ENCODE measurements around the gene LARP1B. TPM values are rescaled to one million over a fixed set of nuclear protein-coding genes. Genes with fewer than 3 reads are reported as not detected.
"Not testable (repeated sequence)": the region's sequence is repeated elsewhere in the genome, so short reads cannot be mapped to it uniquely, and the experiment has no call there.

Gene LARP1B
- total RNA-seq, 1 experiment from 2014 or later = 16.4 TPM

DNA sequence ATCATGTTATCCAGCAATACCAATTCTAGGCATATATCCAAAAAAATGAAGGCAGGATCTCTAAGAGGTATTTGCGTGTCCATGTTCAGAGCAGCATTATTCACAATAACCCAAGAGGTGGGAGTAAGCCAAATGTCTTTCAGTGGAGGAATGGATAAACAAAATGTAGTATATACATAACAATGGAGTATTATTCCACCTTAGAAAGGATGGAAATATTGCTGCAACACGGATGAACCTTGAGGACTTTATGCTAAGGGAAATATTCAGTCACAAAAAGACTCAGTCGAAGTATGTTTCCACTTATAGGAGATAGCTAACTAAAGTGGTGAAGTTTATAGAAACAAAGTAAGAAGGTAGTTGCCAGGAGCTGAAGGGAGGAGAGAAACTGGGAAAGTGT is 74.3 kb downstream of the LARP1B start:
- no peak for DNase-seq (ENCODE audit: low spot score)

DNA sequence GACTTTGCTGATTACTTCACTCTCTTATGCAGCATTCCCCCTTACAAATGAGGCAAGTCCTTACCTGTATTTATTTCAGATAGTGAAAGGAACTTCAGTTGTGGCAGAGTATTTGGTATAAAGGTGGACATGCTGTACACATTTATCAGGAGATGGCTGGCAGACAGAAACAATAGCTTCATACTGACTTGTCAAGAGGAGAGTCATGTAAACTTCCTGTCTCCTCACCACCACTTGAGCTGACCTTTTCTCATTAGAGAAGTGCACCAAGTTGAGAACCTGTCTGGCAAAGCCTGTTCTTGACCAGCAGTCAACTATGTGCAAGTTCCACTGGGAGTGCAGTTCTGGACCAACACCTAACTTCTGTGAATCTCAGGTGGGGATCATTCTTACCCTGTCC is 80.8 kb downstream of the LARP1B start:
- DNase-seq (ENCODE audit: low spot score) = no peak

DNA sequence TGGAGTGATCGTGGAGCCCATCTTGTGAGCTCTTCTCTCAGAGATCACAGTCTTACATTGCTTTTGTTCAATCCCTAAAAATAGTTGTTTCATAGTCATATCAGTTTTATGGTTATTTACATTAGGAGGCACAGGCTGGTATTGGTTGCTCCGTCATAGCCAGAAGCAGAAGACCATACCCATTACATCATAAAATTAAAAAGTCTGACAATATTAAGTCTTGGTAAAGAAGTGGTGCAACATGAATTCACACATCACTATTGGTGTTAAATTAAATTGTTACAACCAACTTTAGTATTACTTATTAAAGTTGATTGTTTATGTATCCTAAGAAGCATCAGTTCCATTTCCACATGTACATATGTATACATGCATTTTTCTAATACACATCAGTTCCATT is 84.6 kb downstream of the LARP1B start:
- no peak for DNase-seq (ENCODE audit: low spot score)

DNA sequence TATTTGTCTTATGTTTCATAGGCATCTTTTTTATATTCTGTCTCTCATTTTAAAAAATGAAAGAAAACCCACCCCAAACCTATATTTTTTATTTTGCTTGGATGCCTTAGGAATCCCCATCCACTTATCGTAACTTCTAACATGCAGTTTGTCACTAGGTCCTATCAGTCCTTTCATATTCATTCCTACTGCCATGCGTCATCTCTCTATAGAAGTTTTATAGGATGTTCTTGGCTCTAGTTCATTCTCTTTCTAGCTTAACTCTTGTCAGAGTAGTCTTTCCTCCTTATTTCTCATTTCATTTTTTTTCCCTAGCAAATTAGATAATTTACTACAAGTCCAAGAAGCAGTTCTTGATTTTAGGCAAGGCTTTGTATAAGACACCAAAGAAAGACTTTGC is 92.7 kb downstream of the LARP1B start:
- DNase-seq (ENCODE audit: low spot score) = no peak

DNA sequence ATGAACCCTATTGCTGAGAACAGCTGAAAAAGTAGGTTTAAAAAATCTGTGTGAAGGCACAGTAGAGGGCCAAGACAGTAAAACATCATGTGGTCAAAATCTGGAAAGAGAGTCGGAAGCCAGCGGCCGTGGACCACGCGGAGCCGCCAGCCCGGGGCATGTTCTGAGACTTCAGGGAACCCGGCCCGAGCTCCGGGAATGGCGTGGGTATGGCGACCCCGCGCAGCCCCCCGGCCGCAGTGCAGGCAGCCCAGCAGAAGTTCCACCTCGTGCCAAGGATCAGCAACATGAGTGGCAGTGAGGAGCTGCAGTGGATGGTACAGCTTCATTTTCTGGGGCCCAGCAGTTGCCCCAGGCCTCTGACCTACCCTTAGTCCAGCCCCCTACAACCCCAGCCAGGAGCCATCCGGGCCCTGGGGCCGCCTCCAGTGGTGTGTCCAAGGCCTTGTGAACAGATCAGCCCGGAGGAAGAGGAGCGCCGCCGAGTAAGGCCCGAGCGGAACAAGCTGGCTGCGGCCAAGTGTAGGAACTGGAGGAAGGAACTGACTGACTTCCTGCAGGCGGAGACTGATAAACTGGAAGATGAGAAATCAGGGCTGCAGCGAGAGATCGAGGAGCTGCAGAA is 94.2 kb downstream of the LARP1B start:
- no peak for DNase-seq (ENCODE audit: low spot score)

DNA sequence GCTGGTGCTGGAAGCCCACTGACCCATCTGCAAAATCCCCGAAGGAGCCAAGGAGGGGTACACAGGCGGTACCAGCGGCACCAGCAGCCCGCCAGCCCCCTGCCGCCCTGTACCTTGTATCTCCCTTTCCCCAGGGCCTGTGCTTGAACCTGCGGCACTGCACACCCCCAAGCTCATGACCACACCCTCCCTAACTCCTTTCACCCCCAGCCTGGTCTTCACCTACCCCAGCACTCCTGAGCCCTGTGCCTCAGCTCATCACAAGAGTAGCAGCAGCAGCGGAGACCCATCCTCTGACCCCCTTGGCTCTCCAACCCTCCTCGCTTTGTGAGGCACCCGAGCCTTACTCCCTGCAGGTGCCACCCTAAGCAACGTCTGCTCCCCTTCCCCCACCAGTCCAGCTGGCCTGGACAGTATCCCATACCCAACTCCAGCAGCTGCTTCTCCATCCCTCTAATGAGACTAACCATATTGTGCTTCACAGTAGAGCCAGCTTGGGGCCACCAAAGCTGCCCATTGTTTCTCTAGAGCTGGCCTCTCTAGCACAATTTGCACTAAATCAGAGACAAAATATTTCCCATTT is 94.9 kb downstream of the LARP1B start:
- no peak for DNase-seq (ENCODE audit: low spot score)

DNA sequence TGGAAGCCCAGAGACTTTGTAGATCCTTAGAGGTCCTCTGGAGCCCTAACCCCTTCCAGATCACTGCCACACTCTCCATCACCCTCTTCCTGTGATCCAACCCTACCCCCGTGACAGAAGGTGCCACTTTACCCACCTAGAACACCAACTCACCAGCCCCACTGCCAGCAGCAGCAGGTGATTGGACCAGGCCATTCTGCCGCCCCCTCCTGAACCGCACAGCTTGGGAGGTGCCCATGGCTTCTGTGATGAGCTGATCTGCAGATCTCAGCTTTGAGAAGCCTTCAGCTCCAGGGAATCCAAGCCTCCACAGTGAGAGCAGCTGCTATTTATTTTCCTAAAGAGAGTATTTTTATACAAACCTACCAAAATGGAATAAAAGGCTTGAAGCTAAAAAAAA is 95.4 kb downstream of the LARP1B start:
- not testable (repeated sequence) for DNase-seq (ENCODE audit: low spot score)

DNA sequence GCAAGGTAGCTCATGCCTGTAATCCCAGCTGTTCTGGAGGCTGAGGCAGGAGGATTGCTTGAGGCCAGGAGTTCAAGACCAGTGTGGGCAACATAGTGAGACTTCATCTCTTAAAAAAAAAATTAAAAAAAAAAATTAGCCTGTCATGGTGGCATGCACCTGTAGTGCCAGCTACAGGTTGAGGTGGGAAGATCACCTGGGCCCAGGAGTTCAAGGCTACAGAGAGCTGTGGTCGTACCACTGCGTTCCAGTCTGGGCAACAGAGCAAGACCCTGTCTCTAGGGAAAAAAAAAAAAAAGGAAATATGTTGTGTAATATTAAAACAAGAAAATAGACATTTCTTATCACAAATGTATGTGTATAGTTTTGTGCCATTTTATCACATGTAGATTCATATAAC is 97.8 kb downstream of the LARP1B start:
- no peak for DNase-seq (ENCODE audit: low spot score)

DNA sequence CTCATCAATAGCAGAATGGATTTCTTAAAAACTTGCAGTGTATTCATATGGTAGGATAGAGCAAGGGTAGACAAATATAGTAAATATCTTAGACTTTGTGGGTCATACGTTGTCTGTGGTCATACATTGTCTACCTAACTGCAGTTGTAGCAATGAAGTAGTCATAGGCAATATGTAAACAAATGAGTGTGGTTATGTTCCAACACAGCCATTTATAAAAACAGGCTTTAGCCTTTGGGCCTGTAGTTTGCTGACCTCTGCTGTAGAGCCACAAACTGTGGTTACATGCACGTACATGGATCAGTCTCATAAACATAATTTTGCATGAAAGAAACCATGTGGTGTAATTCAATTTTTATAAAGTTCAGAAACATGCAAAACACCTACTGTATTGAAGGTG is 98.9 kb downstream of the LARP1B start:
- no peak for DNase-seq (ENCODE audit: low spot score)

DNA sequence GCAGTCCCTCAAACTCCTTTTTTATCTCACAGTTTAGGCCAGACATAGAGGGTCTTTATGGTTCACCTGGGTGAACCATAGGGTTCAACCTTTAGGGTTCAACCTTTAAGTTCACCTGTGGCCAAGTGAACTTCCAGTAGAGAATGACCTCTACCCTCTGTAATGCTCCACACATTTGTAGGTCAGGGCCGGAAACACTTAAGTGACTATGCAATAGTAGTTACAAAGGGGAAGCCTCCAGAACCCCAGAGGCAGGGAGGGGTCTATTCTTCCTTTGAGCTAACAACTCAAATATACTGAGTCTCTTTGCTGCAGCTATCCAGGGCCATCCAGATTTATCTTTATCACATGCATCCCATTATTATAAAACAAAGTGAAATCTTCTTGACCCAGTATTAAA is 100.0 kb downstream of the LARP1B start:
- no peak for DNase-seq (ENCODE audit: low spot score)

DNA sequence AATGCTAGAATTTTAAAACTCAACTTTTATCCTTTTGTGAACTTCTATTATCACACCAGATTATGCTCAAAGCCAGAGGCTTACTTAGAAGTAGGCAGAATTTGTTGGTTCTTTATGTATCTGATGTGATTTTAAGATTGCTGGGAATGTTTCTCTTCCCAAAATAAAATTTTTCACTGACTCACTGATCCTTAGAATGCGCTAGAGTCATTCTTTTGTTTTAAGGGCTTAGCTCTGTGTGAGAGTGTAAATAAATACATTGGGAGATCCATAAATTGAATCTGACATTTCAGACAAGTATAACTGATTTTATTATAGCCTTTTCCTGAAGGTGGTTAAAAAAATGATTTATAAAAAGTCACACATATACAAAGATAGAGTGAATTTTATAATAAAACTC is 101.3 kb downstream of the LARP1B start:
- DNase-seq (ENCODE audit: low spot score) = no peak

DNA sequence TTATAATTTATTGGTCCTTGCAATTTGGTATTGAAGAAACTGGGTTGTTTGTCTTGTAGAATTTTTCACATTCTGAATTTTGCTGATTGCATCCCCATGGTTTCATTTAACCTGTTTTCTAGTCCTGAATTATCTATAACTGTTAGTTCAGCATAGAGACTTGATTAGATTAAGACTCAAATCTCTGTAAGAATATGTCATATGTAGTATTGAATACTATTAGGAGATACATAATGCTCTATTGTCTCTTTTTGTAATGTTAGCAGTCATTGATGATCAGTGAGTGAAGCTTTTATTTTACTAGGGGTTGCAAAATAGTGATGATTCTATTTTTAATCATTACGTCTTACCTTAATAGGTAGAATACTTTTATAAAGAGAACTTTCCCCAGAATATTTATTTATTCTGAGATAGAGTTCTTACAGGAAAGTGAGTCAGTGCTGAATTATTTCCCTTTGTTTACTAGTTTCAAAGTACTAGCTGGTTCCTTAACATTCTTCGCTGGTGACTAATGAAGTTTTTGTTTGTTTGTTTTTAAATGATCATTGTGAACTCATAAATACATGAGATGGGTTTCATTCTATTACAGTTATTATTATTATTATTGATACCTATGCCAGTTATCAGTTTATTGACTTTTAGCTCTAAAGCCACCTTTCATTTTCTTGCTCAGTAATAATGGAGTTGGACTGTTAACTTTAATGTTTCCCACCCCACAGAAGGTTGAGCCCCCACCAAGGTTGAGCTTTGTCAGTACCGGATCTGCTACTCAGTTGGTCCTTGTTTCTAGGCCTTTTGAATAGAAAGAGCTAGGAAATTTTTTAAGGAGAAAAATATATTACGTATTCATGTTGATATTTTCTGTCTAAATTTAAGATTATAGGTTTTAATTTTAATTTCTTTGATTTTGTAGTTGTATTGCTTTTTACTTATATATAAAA is 102.3 kb downstream of the LARP1B start:
- DNase-seq (ENCODE audit: low spot score) = peak; percentile 36

DNA sequence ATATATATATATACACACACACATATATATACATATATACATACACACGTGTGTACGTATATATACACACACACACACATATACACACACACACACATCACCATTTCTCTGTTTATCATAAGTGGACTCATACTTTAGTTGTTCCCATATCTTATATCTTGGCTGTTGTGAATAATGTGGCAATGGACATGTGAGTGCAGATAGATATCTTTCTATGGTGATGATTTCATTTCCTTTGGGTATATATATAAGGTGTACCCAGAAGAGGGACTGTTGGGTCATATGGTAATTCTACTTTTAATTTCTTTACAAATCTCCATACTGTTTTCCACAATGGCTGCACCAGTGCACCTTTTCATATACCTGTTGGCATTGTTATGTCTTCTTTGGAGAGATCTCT is 105.9 kb downstream of the LARP1B start:
- DNase-seq (ENCODE audit: low spot score) = no peak

DNA sequence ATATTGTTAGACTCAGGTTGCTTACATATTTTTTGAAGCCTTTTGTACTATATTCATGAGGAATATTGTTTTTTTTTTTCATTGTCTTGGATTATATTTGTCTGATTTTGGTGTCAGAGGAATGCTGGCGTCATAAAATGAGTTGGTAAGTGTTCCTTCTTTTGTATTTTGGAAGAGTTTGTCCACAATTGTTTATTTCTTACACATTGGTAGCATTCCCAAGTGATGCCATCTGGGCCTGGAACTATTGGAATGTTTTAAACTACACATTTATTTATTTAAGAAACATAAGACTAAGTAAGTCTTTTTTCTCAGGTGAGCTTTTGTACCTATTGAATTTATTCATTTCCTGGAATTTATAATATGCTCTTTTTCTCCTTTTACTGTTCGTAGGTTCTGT is 107.6 kb downstream of the LARP1B start:
- no peak for DNase-seq (ENCODE audit: low spot score)

DNA sequence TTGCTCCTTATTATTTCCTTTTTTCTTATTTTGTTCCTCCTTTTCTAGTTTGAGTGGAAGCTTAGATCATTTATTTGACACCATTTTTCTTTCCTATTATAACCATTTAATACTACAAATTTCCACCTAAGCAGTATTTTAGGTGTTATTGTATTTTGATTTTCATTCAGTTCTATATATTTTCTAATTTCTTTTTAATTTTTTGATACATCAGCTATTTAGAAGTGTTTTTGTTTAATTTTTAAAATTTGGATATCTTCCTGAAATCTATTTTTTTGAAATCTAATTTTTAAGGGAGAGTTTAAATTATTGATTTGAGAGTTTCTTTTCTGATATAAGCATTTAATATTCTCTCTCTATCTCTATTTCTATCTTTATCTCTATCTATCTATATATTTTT is 108.1 kb downstream of the LARP1B start:
- no peak for DNase-seq (ENCODE audit: low spot score)

DNA sequence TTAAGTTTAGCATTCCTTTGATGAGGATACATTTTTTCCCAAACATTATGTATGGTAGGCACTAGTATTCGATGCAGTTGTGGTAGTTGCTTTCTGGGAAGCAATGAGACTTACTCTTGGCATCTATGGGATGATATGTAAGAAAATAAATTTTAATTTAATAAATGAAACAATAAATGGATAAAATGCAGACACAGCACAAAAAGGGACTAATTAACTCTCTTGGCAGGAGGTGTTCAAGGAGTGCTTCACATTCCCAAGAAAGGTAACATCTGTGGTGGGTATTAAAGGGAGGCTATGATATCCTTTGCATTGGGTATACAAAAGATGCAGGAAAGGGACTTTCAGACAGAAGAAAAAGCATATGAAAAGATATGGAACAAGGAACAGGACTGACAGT is 115.5 kb downstream of the LARP1B start:
- DNase-seq (ENCODE audit: low spot score) = no peak

DNA sequence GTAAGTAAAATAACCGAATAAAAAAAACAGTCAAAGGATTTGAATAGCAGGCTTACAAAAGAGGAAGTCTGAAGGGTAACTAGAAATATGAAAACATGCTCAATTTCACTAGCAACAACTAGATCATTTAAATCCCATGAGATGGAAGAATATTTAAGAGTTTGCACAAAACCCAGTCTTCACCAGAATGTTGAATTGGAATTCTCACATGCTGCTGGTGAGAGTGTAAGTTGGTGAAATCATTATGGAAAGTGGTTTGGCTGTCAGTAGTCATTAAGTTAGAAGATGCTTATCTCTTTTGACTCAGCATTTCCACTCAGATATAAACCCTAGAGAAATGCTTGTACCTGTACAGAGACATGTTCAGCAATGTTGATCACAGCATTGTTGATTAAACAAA is 116.4 kb downstream of the LARP1B start:
- no peak for DNase-seq (ENCODE audit: low spot score)

DNA sequence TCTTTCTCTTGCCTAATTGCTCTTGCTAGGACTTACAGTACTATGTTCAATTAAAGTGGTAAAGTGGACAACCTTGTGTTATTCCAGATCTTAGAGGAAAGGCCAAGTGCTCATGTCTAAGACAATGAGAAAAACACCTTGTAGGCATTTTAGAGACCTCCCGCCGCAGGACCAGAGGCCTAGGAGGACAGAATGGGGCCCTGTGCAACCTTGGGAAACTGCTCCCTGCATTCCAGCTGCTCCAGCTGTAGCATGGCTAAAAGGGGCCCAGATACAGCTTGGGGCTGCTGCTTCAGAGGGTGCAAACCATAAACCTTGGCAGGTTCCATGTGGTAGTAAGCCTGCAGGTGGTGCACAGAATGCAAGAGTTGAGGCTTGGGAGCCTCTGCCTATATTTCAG is 125.5 kb downstream of the LARP1B start:
- no peak for DNase-seq (ENCODE audit: low spot score)

DNA sequence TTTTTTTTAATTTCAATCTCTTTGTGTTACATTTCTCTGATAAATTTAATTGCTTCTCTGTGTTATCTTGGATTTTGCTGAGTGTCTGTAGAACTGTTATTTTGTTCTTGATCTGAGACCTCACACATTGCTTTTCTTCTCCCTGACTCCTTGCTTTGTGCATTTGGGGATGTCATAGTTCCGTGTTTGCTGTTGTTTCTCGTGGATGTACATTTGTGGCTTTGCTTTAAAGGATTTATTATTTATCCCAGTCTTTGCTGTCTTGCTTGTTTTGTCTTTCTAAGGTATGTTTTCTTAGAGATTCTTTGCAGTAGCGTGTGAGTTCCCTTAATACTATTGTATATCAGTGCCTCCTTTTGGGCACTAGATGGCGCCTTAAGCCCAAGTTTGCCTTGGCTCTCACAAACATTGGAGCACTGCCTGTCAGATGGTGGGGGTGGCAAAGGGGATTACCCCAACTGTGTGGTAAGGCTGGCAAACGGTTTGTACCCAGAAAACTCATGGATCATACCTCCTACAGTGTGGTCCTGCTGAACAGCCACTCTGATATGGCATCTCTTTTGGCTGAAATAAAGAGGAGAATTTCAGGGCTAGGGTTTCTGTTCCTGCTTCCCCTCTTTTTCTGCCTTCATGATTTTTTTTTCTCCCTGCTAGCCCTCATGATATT is 130.1 kb downstream of the LARP1B start:
- peak; percentile 67 for DNase-seq (ENCODE audit: low spot score)

DNA sequence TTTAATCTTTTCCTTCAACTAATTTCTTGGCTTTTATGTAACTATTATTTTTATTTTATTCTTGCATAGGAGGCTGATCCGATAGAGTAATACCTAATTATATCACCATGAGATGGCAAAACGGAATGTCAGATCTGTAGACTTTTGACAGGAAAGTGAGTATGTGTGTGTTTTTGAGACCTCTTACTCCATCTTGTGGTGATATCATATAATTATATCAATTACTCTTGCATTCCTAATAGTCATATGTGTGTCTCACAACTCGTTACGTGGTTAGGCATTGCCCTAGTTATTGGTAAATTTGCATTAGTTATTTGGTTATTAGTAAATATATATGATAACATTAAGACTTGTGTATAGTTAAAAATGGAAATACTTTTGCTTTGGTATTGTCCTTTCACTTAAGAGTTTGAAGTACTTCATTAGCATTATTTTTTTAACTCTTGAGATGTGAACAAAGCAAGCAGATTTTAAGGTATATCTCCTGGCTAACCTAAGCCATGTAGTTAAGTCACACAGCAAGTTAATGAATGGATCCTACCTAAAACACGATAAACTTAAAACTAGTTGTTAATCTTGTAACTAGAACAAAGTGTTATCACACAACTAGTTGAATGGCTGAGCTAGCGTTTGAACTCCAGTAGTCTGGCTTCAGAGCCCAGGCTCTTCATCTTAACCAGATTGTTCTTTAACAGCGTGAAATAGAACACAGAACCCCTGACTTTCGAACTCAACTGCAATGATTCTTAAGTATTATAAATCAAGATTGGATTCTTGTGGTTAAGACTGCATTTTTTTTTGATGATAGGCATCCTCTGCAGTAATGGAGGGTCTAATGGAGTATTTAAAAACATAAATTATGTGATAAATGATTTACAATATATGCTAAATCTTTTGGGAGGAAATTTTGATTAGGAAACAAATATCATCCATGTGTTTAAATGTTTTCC is 159.4 kb downstream of the LARP1B start:
- peak; percentile 59 for DNase-seq (ENCODE audit: low spot score)

DNA sequence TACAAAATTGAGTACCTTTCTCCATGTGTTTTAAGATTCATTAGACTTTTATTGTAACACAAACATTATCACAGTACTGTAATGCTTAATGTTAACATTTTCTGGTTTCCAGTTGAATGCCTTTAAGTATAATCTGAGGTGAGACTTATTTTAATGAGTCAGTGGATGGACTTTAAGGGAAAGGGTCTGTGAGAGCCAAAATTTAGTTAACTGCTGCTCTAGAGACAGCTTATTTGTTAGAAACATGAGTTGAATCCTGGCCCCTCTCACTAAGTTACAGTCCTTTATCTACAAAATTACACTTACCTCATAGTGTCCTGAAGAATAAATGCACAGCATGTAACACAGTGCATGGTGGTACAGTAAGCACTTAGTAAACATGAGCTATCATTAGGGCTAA is 160.5 kb downstream of the LARP1B start:
- DNase-seq (ENCODE audit: low spot score) = no peak

Data from HT-29 (cell line).